Erythroblast (primary cell): ENCODE measurements around the gene TBC1D23.

ENCODE experiments used
- GATA1 ChIP-seq: IDR thresholded peaks from 2 replicates; pipeline ENCODE4 v1.6.1; 2011; ENCODE audit warnings: low read depth, mild to moderate bottlenecking, control low read depth, low read length, moderate library complexity
- POLR2A ChIP-seq: IDR thresholded peaks from 2 replicates; pipeline ENCODE4 v1.6.1; 2011; ENCODE audit warnings: mild to moderate bottlenecking, low read length

DNA sequence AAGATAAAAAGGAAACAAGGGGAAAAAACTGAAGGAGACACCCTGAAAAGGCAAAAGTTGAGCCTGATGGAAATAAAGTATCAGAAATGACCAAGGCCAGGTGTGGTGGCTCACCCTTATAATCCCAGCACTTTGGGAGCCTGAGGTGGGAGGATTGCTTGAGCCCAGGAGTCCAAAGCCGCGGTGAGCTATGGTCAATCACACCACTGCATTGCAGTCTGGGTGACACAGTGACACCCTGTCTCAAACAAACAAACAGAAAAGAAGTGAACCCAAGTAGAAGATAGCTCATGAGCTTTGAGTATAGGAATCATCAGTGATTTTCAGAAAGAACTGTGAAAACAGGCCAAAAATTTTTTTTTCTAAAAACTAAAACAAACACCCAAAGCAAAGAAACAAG is 26.4 kb upstream of the TBC1D23 start:
- TF ChIP-seq POLR2A (no peak), GATA1 (no peak)
